ENCODE data around the gene KAZALD1.

- TF ChIP-seq POLR2AphosphoS5 (IDR thresholded peaks at IDR 0.05) (no peak), POLR2A (IDR thresholded peaks at IDR 0.05) (no peak)
- TF ChIP-seq, protein P1, sequence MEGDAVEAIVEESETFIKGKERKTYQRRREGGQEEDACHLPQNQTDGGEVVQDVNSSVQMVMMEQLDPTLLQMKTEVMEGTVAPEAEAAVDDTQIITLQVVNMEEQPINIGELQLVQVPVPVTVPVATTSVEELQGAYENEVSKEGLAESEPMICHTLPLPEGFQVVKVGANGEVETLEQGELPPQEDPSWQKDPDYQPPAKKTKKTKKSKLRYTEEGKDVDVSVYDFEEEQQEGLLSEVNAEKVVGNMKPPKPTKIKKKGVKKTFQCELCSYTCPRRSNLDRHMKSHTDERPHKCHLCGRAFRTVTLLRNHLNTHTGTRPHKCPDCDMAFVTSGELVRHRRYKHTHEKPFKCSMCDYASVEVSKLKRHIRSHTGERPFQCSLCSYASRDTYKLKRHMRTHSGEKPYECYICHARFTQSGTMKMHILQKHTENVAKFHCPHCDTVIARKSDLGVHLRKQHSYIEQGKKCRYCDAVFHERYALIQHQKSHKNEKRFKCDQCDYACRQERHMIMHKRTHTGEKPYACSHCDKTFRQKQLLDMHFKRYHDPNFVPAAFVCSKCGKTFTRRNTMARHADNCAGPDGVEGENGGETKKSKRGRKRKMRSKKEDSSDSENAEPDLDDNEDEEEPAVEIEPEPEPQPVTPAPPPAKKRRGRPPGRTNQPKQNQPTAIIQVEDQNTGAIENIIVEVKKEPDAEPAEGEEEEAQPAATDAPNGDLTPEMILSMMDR (IDR thresholded peaks at IDR 0.05): no peak
These were observed 14.0 kb downstream of the KAZALD1 start for GRCh38 chr10:101075775-101076174.

Data from sigmoid colon (tissue), 4 donors.